ENCODE measurements around the gene LHX4.

The LHX4 gene

GRCh38 chr1:180259431-180260338 lies 29.6 kb downstream of the LHX4 start:
- TF ChIP-seq CTCF (IDR thresholded peaks at IDR 0.05; ENCODE audit: low read depth, low read length), result no peak
- H3K4me3 ChIP-seq (ENCODE audit: low read depth, low read length), result no peak overlapping the region

GRCh38 chr1:180260541-180260940 lies 30.5 kb downstream of the LHX4 start:
- TF ChIP-seq CTCF (IDR thresholded peaks at IDR 0.05; ENCODE audit: low read depth, low read length), result no peak
- H3K4me3 ChIP-seq (ENCODE audit: low read depth, low read length), result no peak overlapping the region

GRCh38 chr1:180261030-180261429 lies 31.0 kb downstream of the LHX4 start:
- no peak overlapping the region for H3K4me3 ChIP-seq (ENCODE audit: low read depth, low read length)
- no peak for TF ChIP-seq CTCF (IDR thresholded peaks at IDR 0.05; ENCODE audit: low read depth, low read length)

- H3K4me3 ChIP-seq (ENCODE audit: low read depth, low read length), result no peak overlapping the region
- no peak for TF ChIP-seq CTCF (IDR thresholded peaks at IDR 0.05; ENCODE audit: low read depth, low read length)
These were observed 31.6 kb downstream of the LHX4 start for GRCh38 chr1:180261524-180262155.

- H3K4me3 ChIP-seq (ENCODE audit: low read depth, low read length), result no peak overlapping the region
- no peak for TF ChIP-seq CTCF (IDR thresholded peaks at IDR 0.05; ENCODE audit: low read depth, low read length)
These were observed 32.8 kb downstream of the LHX4 start for GRCh38 chr1:180262628-180263488.

GRCh38 chr1:180264595-180264994 lies 34.5 kb downstream of the LHX4 start:
- H3K4me3 ChIP-seq (ENCODE audit: low read depth, low read length), result no peak overlapping the region
- TF ChIP-seq CTCF (IDR thresholded peaks at IDR 0.05; ENCODE audit: low read depth, low read length), result no peak
